SU-DHL-6 (cell line): Measurements from ENCODE around the gene RBMS3.

ENCODE experiments used
- H2AFZ ChIP-seq: fragments of 200-600 bp; sonication (generic); 2 replicates; pipeline ENCODE4 v1.6.1; 2014; ENCODE audit warnings: low read depth, mild to moderate bottlenecking, moderate library complexity, mixed read lengths, antibody characterized with exemption, low read length; ENCODE audit not compliant: severe bottlenecking
- H3F3A ChIP-seq: fragments of 200-600 bp; shearing (Covaris generic); 2 replicates; pipeline ENCODE4 v1.6.0; 2016; ENCODE audit warnings: antibody characterized with exemption, mild to moderate bottlenecking; ENCODE audit not compliant: insufficient read depth
- H3K27ac ChIP-seq: fragments of 200-600 bp; sonication (generic); 2 replicates; pipeline ENCODE4 v1.5.1; 2016; ENCODE audit warnings: low read depth, mild to moderate bottlenecking, low read length, moderate library complexity, mixed read lengths
- H3K27me3 ChIP-seq: fragments of 200-600 bp; sonication (generic), shearing (Covaris generic); 2 replicates; pipeline ENCODE4 v1.6.0; 2014; ENCODE audit warnings: mild to moderate bottlenecking, low read length
- H3K36me3 ChIP-seq: fragments of 200-600 bp; sonication (generic); 2 replicates; pipeline ENCODE4 v1.6.1; 2014; ENCODE audit warnings: mild to moderate bottlenecking, low read length, mixed read lengths
- H3K4me2 ChIP-seq: fragments of 300-600, 200-600 bp; shearing (Covaris generic), sonication (generic); 2 replicates; pipeline ENCODE4 v1.6.0; 2014; ENCODE audit warnings: low read length, low read depth, mild to moderate bottlenecking; ENCODE audit not compliant: poor library complexity, severe bottlenecking
- H3K4me3 ChIP-seq: fragments of 200-600 bp; sonication (generic); 2 replicates; pipeline ENCODE4 v1.5.1; 2014; ENCODE audit warnings: antibody characterized with exemption, low read length, mild to moderate bottlenecking, mixed read lengths; ENCODE audit not compliant: insufficient read depth, poor library complexity, severe bottlenecking
- H3K79me2 ChIP-seq: fragments of 200-600 bp; sonication (generic); 2 replicates; pipeline ENCODE4 v1.6.1; 2014; ENCODE audit warnings: mild to moderate bottlenecking, low read length, moderate library complexity; ENCODE audit not compliant: insufficient read depth
- H3K9ac ChIP-seq: fragments of 200-600 bp; sonication (generic); 2 replicates; pipeline ENCODE4 v1.7.0; 2014; ENCODE audit warnings: mild to moderate bottlenecking, low read length
- H3K9me2 ChIP-seq: fragments of 200-600 bp; sonication (generic); replicated peaks from 2 replicates; pipeline ENCODE4 v1.6.1; 2014; ENCODE audit warnings: low read length; ENCODE audit not compliant: insufficient read depth
- H3K9me3 ChIP-seq: fragments of 200-600 bp; sonication (generic); 2 replicates; pipeline ENCODE4 v1.6.1; 2014; ENCODE audit warnings: low read length, mixed read lengths; ENCODE audit not compliant: insufficient read depth
- H4K20me1 ChIP-seq: fragments of 200-600 bp; sonication (generic); 2 replicates; pipeline ENCODE4 v1.6.1; 2014; ENCODE audit warnings: low read depth, mild to moderate bottlenecking, antibody characterized with exemption, low read length, moderate library complexity, mixed read lengths
- CTCF ChIP-seq: fragments of 200-600 bp; sonication (generic); IDR thresholded peaks from one replicate; pipeline ENCODE4 v1.5.1; 2017; ENCODE audit warnings: antibody characterized with exemption, mild to moderate bottlenecking, low read length, moderate library complexity; ENCODE audit not compliant: insufficient read depth, poor library complexity, severe bottlenecking
- EZH2phosphoT487 ChIP-seq: fragments of 200-600 bp; sonication (generic), shearing (Covaris generic); conservative IDR thresholded peaks from 2 replicates; pipeline ENCODE4 v1.6.1; 2018; ENCODE audit warnings: mild to moderate bottlenecking, antibody characterized with exemption, low read length, moderate library complexity, mixed read lengths

Gene RBMS3

GRCh38 chr3:29436612-29437323, 155.9 kb downstream of the RBMS3 start:
- no peaks in the 10 kb centered on the region for H3K9me3 ChIP-seq
- no peaks in the 10 kb centered on the region for H3K36me3 ChIP-seq
- H3K79me2 ChIP-seq, result no peaks in the 10 kb centered on the region
- no peak overlapping the region for H3K9ac ChIP-seq
- no peaks in the 10 kb centered on the region for H4K20me1 ChIP-seq
- no peak overlapping the region for H3K27ac ChIP-seq
- H3F3A ChIP-seq, result no peaks in the 10 kb centered on the region
- no peak overlapping the region for H3K4me3 ChIP-seq
- H3K27me3 ChIP-seq, result no peaks in the 10 kb centered on the region
- no peaks in the 10 kb centered on the region; the same call in 1 of the 2 replicates for H3K9me2 ChIP-seq
- H3K4me2 ChIP-seq, result no peak overlapping the region
- no peak for TF ChIP-seq CTCF
- TF ChIP-seq EZH2phosphoT487, result no peak
- H2AFZ ChIP-seq, result no peak overlapping the region

- TF ChIP-seq EZH2phosphoT487 (no peak), CTCF (no peak)
- H3K27ac ChIP-seq, result no peak overlapping the region
- no peak overlapping the region for H3K9ac ChIP-seq
- H3F3A ChIP-seq, result no peaks in the 10 kb centered on the region
- no peaks in the 10 kb centered on the region for H3K36me3 ChIP-seq
- no peaks in the 10 kb centered on the region for H3K9me3 ChIP-seq
- no peak overlapping the region for H3K4me3 ChIP-seq
- H3K79me2 ChIP-seq, result no peaks in the 10 kb centered on the region
- H4K20me1 ChIP-seq, result no peaks in the 10 kb centered on the region
- H3K4me2 ChIP-seq, result no peak overlapping the region
- peak overlapping the region; percentile 24 for H2AFZ ChIP-seq
- no peaks in the 10 kb centered on the region; the same call in 1 of the 2 replicates for H3K9me2 ChIP-seq
- H3K27me3 ChIP-seq, result no peaks in the 10 kb centered on the region
Observed at GRCh38 chr3:29438580-29438979, 157.7 kb downstream of the RBMS3 start.

GRCh38 chr3:29440413-29441305, 159.8 kb downstream of the RBMS3 start:
- no peak overlapping the region for H3K27ac ChIP-seq
- no peak overlapping the region for H2AFZ ChIP-seq
- no peaks in the 10 kb centered on the region for H3K27me3 ChIP-seq
- no peak overlapping the region for H3K9ac ChIP-seq
- no peak overlapping the region for H3K4me3 ChIP-seq
- H3K9me3 ChIP-seq, result no peaks in the 10 kb centered on the region
- H3K36me3 ChIP-seq, result no peaks in the 10 kb centered on the region
- no peaks in the 10 kb centered on the region for H3F3A ChIP-seq
- no peaks in the 10 kb centered on the region for H3K79me2 ChIP-seq
- TF ChIP-seq EZH2phosphoT487 (no peak), CTCF (no peak)
- no peaks in the 10 kb centered on the region; the same call in 1 of the 2 replicates for H3K9me2 ChIP-seq
- no peak overlapping the region for H3K4me2 ChIP-seq
- no peaks in the 10 kb centered on the region for H4K20me1 ChIP-seq
